Trophoblast cell (in vitro differentiated cells and primary cell): ENCODE data around the gene ZMYM1.

ENCODE experiments used
- DNase-seq, 2 donors: peaks; one replicate each; pipeline ENCODE4 v3.0.0-alpha.2; 2016
- H2AFZ ChIP-seq: 2 replicates; pipeline ENCODE4 v1.6.1; 2013; ENCODE audit warnings: low read length, moderate library complexity, mild to moderate bottlenecking; ENCODE audit not compliant: insufficient read depth, poor library complexity
- H2AK5ac ChIP-seq: 2 replicates; pipeline ENCODE4 v1.6.1; 2013; ENCODE audit warnings: mild to moderate bottlenecking, low read length
- H2BK120ac ChIP-seq: 2 replicates; pipeline ENCODE4 v1.6.1; 2013; ENCODE audit warnings: low read length, mild to moderate bottlenecking, moderate library complexity; ENCODE audit not compliant: insufficient read depth, poor library complexity
- H2BK12ac ChIP-seq: 2 replicates; pipeline ENCODE4 v1.6.1; 2013; ENCODE audit warnings: mild to moderate bottlenecking, low read length, moderate library complexity
- H2BK5ac ChIP-seq: 2 replicates; pipeline ENCODE4 v1.6.1; 2013; ENCODE audit warnings: low read length, low read depth, moderate library complexity, mild to moderate bottlenecking; ENCODE audit not compliant: poor library complexity
- H3K14ac ChIP-seq: 2 replicates; pipeline ENCODE4 v1.6.1; 2013; ENCODE audit warnings: mild to moderate bottlenecking, low read length
- H3K18ac ChIP-seq: 2 replicates; pipeline ENCODE4 v1.6.1; 2013; ENCODE audit warnings: mild to moderate bottlenecking, low read length
- H3K23ac ChIP-seq: 2 replicates; pipeline ENCODE4 v1.6.1; 2013; ENCODE audit warnings: low read length
- H3K27ac ChIP-seq: 2 replicates; pipeline ENCODE4 v1.5.1; 2013; ENCODE audit warnings: low read depth, mild to moderate bottlenecking, inconsistent platforms, low read length, moderate library complexity
- H3K27me3 ChIP-seq: 2 replicates; pipeline ENCODE4 v1.6.1; 2013; ENCODE audit warnings: inconsistent platforms, mild to moderate bottlenecking, low read length, moderate library complexity; ENCODE audit not compliant: insufficient read depth
- H3K36me3 ChIP-seq, 2 experiments: 1 replicate in 1 of 2; 2 replicates in 1 of 2; pipeline ENCODE4 v1.6.1; 2013; ENCODE audit warnings: low read length in 2 of 2, mild to moderate bottlenecking in 2 of 2, moderate library complexity in 1 of 2; ENCODE audit not compliant: insufficient read depth in 2 of 2, control insufficient read depth in 1 of 2
- H3K4ac ChIP-seq: 2 replicates; pipeline ENCODE4 v1.6.1; 2013; ENCODE audit warnings: low read depth, mild to moderate bottlenecking, low read length, moderate library complexity
- H3K4me1 ChIP-seq, 2 experiments: 1 replicate in 1 of 2; 2 replicates in 1 of 2; pipeline ENCODE4 v1.6.1; 2013; ENCODE audit warnings: low read length in 2 of 2, mild to moderate bottlenecking in 2 of 2, moderate library complexity in 1 of 2; ENCODE audit not compliant: insufficient read depth in 2 of 2, control insufficient read depth in 1 of 2
- H3K4me2 ChIP-seq: 2 replicates; pipeline ENCODE4 v1.6.1; 2013; ENCODE audit warnings: inconsistent platforms, mild to moderate bottlenecking, low read length, moderate library complexity
- H3K4me3 ChIP-seq: 2 replicates; pipeline ENCODE4 v1.5.1; 2013; ENCODE audit warnings: mild to moderate bottlenecking, low read depth, low read length, inconsistent platforms
- H3K79me1 ChIP-seq: one replicate; pipeline ENCODE4 v1.6.1; 2013; ENCODE audit warnings: low read length
- H3K79me2 ChIP-seq: 2 replicates; pipeline ENCODE4 v1.6.1; 2013; ENCODE audit warnings: low read length, mild to moderate bottlenecking; ENCODE audit not compliant: control insufficient read depth, insufficient read depth, poor library complexity
- H3K9ac ChIP-seq: 2 replicates; pipeline ENCODE4 v1.6.1; 2013; ENCODE audit warnings: mild to moderate bottlenecking, low read length
- H3K9me3 ChIP-seq: 2 replicates; pipeline ENCODE4 v1.6.1; 2013; ENCODE audit warnings: low read depth, mild to moderate bottlenecking, control low read depth, inconsistent platforms, low read length; ENCODE audit not compliant: insufficient read depth
- H4K12ac ChIP-seq: 2 replicates; pipeline ENCODE4 v1.6.1; 2013; ENCODE audit warnings: low read depth, mild to moderate bottlenecking, low read length, moderate library complexity
- H4K8ac ChIP-seq: 2 replicates; pipeline ENCODE4 v1.6.1; 2013; ENCODE audit warnings: low read depth, mild to moderate bottlenecking, low read length, moderate library complexity
- H4K91ac ChIP-seq: one replicate; pipeline ENCODE4 v1.6.1; 2013; ENCODE audit warnings: low read depth, mild to moderate bottlenecking, low read length, moderate library complexity
- WGBS: extraction: QIAGEN DNeasy Blood & Tissue Kit; methylation state at CpG from one replicate; pipeline ENCODE4 v1.1.7; 2013; ENCODE audit warnings: missing lambda C conversion rate; ENCODE audit not compliant: insufficient read length, insufficient coverage; ENCODE audit errors: extremely low coverage; 5-methylcytosine and 5-hydroxymethylcytosine counted together

ZMYM1 gene

DNA sequence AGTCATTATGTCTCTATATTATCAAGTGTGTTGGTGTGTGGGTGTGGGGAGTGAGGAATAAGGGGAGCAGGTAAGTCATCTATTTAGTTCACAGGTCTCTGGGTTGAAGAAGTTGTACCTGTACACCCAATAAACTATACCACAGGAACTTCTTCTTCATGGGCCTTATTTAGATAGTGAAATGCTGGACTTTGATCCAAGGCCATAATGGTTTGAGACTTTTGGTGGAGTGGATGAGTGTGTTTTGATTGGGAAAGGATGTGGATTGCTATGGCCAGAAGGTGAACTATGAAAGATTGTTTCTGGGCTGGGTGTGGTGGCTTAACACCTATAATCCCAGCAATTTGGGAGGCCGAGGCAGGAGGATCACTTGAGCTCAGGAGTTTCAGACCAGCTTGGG, 40.5 kb upstream of the ZMYM1 start:
- no peaks in the 10 kb centered on the region for H3K79me2 ChIP-seq
- no peak overlapping the region for H4K91ac ChIP-seq
- no peak overlapping the region for H2AK5ac ChIP-seq
- no peak overlapping the region for H3K4ac ChIP-seq
- no peak overlapping the region for H2BK120ac ChIP-seq
- no peak overlapping the region for H4K12ac ChIP-seq
- no peak overlapping the region for H3K4me3 ChIP-seq
- no peaks in the 10 kb centered on the region for H3K9me3 ChIP-seq
- H2AFZ ChIP-seq, result no peak overlapping the region
- no peak overlapping the region for H3K27ac ChIP-seq
- no peak overlapping the region for H3K23ac ChIP-seq
- H2BK12ac ChIP-seq, result no peak overlapping the region
- H3K4me2 ChIP-seq, result no peak overlapping the region
- no peak overlapping the region for H3K18ac ChIP-seq
- no peak for DNase-seq
- no peak overlapping the region for H3K14ac ChIP-seq
- H2BK5ac ChIP-seq, result no peak overlapping the region
- no peaks in the 10 kb centered on the region for H3K4me1 ChIP-seq
- H3K36me3 ChIP-seq, result no peaks in the 10 kb centered on the region
- no peaks in the 10 kb centered on the region for H3K79me1 ChIP-seq
- WGBS, result no CpG with 5 or more reads among the region's 1 CpG
- no peaks in the 10 kb centered on the region for H3K27me3 ChIP-seq
- H3K9ac ChIP-seq, result no peak overlapping the region
- H4K8ac ChIP-seq, result no peak overlapping the region

DNA sequence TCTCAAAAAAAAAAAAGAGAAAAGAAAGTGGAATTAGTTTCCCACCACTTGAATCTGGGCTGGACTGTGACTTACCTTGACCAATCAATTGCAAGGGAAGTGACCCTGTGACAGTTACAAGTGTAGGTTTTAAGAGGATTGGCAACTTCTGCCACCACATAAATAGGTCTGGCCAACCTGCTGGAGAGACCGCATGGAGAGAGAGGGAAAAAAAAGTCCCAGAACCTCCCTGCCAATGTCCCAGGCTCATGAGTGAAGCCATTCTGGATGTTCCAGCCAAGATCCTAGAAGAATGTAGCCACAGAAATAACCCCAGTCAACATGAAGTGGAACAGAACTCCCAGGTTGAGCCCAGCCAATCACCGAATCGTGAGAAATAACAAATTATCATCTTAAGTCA, 35.7 kb upstream of the ZMYM1 start:
- Histone ChIP-seq H3K27ac (no peak overlapping the region), H2BK12ac (no peak overlapping the region), H3K4me2 (no peak overlapping the region), H3K79me2 (no peaks in the 10 kb centered on the region), H4K91ac (no peak overlapping the region), H4K8ac (no peak overlapping the region), H3K4me1 (no peaks in the 10 kb centered on the region), H2AK5ac (no peak overlapping the region), H3K9ac (no peak overlapping the region), H3K79me1 (no peaks in the 10 kb centered on the region), H2BK120ac (no peak overlapping the region), H3K18ac (no peak overlapping the region), H3K4me3 (no peak overlapping the region), H2BK5ac (no peak overlapping the region), H3K23ac (no peak overlapping the region), H2AFZ (no peak overlapping the region), H3K36me3 (no peaks in the 10 kb centered on the region), H3K14ac (no peak overlapping the region), H3K4ac (no peak overlapping the region), H4K12ac (no peak overlapping the region), H3K9me3 (no peaks in the 10 kb centered on the region), H3K27me3 (no peaks in the 10 kb centered on the region)
- DNase-seq, result no peak
- WGBS, result no CpG with 5 or more reads among the region's 3 CpGs

DNA sequence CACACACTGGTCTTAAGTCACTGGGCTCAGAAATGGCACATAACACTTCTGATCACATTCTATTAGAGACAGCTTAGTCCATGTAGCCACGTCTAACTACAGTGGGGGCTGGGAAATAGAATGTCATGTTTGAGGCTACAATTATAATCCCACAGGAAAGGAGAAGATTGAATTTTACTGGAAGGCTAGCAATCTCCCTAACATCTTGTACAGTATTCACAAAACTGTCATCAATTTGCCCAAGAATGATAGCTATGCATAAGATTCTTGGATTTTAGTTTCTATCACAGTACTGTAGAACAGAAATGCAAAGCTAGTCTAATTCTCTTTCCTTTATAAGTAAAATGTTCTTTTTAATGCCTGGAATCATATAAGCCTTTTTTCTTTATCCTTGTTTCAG, 34.8 kb upstream of the ZMYM1 start:
- WGBS, result no CpG with 5 or more reads among the region's 1 CpG
- Histone ChIP-seq H3K79me2 (no peaks in the 10 kb centered on the region), H4K8ac (no peak overlapping the region), H3K4ac (no peak overlapping the region), H4K12ac (no peak overlapping the region), H3K4me3 (no peak overlapping the region), H2BK120ac (no peak overlapping the region), H3K36me3 (no peaks in the 10 kb centered on the region), H4K91ac (no peak overlapping the region), H3K4me2 (no peak overlapping the region), H2AFZ (no peak overlapping the region), H3K9ac (no peak overlapping the region), H3K27ac (no peak overlapping the region), H2AK5ac (no peak overlapping the region), H3K4me1 (no peaks in the 10 kb centered on the region), H3K27me3 (no peaks in the 10 kb centered on the region), H3K23ac (no peak overlapping the region), H3K9me3 (no peaks in the 10 kb centered on the region), H3K18ac (no peak overlapping the region), H3K79me1 (no peaks in the 10 kb centered on the region), H3K14ac (no peak overlapping the region), H2BK12ac (no peak overlapping the region), H2BK5ac (no peak overlapping the region)
- DNase-seq, result no peak

DNA sequence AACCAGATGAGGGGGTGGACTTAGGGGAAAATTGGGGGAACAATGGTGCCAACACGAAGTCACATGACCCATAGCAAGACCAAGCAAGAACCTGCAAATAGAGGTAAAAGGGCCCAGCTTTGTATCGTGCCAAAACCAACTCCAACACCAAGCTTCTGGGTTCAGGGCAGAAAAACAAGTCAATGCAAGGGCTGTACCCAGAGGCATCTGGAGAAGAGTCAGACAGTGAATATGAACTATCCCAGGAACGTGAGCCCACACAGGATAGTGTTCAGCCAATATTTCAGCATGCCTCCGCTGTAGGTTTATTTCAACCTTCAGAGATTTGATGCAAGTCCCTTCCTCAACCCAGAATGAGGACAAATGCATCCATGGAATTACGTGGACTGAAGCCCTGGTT, 32.5 kb upstream of the ZMYM1 start:
- no CpG with 5 or more reads among the region's 5 CpGs for WGBS
- Histone ChIP-seq H2BK12ac (no peak overlapping the region), H3K9me3 (no peaks in the 10 kb centered on the region), H2AK5ac (no peak overlapping the region), H3K4ac (no peak overlapping the region), H3K27ac (no peak overlapping the region), H3K14ac (no peak overlapping the region), H2BK120ac (no peak overlapping the region), H3K27me3 (no peaks in the 10 kb centered on the region), H3K4me1 (no peaks in the 10 kb centered on the region), H3K36me3 (no peaks in the 10 kb centered on the region), H3K9ac (no peak overlapping the region), H3K79me2 (no peaks in the 10 kb centered on the region), H4K91ac (no peak overlapping the region), H2BK5ac (no peak overlapping the region), H3K4me2 (no peak overlapping the region), H4K12ac (no peak overlapping the region), H3K18ac (no peak overlapping the region), H3K4me3 (no peak overlapping the region), H2AFZ (no peak overlapping the region), H3K79me1 (no peaks in the 10 kb centered on the region), H4K8ac (no peak overlapping the region), H3K23ac (no peak overlapping the region)
- DNase-seq, result peak in 1 of 2 donors; percentile 9
